ENCODE results near the gene CYB5B.

Gene CYB5B

GRCh38 chr16:69490707-69491324 is 66.4 kb downstream of the CYB5B start:
- no peak for DNase-seq

- peak; percentile 57 for DNase-seq
Observed at GRCh38 chr16:69494991-69495392, 70.6 kb downstream of the CYB5B start.

- peak; percentile 33 for DNase-seq
Observed at GRCh38 chr16:69495821-69496220, 71.4 kb downstream of the CYB5B start.

DNA sequence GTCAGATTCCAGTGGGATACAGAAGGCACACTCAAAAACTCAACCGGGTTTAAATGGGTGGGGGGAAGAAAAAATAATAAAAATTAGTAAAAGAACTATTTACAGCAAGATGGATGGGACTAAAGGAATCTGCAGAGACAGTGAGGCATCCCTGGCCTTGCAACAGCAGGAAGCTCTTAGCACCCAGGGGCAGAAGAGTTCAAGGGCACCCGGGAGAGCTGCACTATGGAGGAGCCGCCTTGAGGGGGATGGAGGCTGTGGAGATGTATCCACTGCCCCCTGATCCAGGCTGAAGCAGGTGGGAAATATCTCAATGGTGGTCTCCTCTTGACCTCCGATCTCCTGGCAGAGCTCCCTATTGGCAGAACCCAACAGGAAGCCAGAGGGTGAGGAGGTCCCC is 72.0 kb downstream of the CYB5B start:
- no peak for DNase-seq

- DNase-seq = no peak
Observed at GRCh38 chr16:69496896-69497295, 72.5 kb downstream of the CYB5B start.

- no peak for DNase-seq
Observed at GRCh38 chr16:69497876-69498596, 73.6 kb downstream of the CYB5B start.

DNA sequence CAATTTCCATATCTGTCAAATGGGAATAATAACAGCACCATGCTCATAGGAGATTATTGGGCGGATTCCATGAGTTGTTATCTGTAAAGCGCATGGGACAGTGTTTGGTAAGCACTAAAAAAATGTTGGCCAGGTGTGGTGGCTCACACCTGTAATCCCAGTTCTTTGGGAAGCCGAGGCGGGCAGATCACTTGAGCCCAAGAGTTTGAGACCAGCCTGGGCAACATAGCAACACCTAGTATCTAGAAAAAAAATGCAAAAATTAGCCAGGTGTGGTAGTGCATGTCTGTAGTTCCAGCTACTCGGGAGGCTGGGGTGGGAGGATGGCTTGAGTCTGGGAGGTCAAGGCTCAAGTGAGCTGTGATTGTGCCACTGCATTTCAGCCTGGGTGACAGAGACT is 74.5 kb downstream of the CYB5B start:
- DNase-seq = no peak

DNA sequence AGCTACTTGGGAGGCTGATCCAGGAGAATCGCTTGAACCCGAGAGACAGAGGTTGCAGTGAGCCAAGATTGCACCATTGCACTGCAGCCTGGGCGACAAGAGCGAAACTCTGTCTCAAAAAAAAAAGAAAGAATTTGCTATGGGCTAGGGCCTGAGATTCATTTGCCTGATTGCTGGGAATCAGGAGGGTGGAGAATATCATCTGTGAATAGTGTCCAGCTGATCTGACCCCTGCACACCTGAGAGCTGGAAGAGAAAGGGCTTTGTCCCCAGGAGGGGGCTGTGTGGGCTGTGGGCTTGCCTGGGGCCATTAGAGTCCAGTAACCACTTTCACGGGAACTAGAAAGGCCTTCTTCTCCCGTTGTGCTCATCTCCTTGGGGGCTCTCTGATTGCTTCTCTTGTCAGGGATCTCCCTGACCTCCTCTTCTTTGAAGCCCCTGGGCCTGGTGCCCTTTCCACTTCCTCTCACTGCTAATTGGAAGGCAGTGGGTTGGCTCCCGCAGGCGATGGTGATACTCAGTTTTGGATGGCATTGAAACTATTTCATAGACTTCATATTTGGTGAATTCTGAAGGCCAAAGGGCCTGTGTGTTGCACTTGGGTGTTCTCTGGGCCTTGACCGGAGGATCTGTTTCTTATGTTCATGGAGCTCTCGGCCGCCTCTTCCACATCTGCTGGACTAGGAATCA is 75.3 kb downstream of the CYB5B start:
- no peak for DNase-seq

GRCh38 chr16:69500496-69500895 is 76.1 kb downstream of the CYB5B start:
- no peak for DNase-seq

GRCh38 chr16:69501956-69502745 is 77.7 kb downstream of the CYB5B start:
- DNase-seq = no peak

GRCh38 chr16:69503244-69503643 is 78.8 kb downstream of the CYB5B start:
- no peak for DNase-seq

DNA sequence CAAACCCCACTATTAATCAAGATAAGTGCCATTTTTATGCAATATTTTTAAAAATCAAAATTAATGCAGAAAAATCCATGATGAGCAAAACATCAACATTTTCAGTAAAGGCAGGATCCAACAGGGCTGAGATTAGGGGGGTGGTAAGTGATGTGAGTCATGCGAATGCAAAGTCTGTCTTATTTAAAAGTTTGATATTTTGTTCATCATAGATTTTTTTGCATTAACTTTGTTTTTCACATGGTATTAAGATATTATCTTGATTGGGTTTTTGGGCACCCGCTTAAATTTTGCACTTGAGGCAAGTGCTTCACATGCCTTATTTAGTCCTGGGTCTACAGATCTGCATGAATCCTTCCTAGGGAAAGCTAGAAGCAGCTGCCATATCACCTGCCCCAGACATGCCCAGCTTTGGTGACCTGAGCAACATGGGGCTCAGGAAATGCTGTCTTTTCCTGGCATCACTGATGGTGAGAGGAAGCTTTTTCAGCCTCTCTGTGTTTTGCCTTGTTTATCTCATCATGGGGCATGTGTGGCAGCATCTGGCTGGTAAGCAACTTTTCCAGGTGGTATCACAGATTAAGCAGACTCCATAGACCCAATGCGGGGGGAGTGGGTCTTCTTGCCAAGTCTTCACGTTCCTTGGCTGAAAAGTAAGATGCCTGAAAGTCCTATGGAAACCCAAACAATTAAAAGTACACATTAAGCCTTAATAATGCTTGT is 83.8 kb downstream of the CYB5B start:
- DNase-seq = peak; percentile 86

GRCh38 chr16:69509125-69509524 is 84.7 kb downstream of the CYB5B start:
- no peak for DNase-seq

- DNase-seq = peak; percentile 64
Observed at GRCh38 chr16:69511651-69512050, 87.2 kb downstream of the CYB5B start.

DNA sequence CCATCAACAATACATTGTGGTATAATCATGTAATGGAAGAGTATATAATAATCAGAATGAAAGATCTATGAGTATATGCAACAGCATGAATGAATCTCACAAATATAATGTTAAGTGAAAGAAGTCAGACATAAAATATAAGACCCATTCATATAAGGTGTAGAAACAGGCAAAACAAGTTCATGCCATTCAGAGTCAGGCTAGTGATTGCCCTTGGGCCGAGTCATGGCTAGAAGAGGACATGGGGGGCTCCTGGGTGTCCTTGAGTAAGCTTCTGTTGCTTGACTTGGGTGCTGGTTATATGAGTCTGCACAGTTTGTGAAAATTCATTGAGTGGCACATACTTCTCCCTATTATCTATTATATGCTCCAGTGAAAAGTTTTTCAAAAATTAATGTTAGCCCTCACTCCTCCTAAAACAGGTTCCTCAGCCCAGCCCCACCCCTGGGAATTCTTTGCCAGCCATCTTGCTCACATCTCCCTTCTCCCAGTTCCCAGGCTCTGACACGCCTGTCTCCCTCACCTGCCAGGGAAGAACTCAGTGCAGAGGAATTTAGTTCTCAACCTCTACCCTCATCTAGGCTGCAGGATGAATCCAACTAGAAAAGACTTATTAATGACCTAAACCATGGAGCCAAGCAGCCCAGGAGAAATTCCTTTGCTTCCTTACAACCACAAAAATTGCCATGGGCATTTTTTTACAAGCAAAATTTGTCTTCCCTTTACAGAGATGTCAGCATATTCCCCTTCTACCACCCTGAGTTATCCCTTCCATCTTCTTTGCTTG is 89.0 kb downstream of the CYB5B start:
- DNase-seq = no peak

GRCh38 chr16:69514356-69514755 is 89.9 kb downstream of the CYB5B start:
- DNase-seq = no peak

Data from hematopoietic multipotent progenitor cell treated with erythropoietin and hydrocortisone succinate and interleukin-3 and kit ligand, for 6 days (in vitro differentiated cells).